ENCODE data around the gene KRCC1. TPM values are rescaled to one million over a fixed set of nuclear protein-coding genes. Genes with fewer than 3 reads are reported as not detected.

The KRCC1 gene
- total and polyA plus RNA-seq, 12 donors, result 18.5 to 27.0 (median 22.0) TPM

DNA sequence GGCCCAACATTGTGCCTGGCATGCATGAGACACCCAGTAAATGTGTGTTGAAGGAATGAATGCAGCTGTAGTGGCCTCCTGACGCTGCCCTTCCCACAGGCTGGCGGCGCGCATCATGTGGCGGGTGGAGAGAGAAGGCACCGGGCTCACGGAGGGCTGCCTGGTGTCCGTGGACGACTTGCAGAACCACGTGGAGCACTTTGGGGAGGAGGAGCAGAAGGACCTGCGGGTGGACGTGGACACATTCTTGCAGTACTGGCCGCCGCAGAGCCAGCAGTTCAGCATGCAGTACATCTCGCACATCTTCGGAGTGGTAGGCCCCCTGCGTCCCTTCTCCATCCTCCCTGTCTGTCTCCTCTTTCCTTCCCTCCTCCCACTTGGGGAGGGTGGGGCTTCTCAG lies 32.2 kb upstream of the KRCC1 start:
- intact Hi-C loops (cut with DNase I), result no loop called here
- no peak overlapping the region for H3K27ac ChIP-seq
- TF ChIP-seq, protein P1, sequence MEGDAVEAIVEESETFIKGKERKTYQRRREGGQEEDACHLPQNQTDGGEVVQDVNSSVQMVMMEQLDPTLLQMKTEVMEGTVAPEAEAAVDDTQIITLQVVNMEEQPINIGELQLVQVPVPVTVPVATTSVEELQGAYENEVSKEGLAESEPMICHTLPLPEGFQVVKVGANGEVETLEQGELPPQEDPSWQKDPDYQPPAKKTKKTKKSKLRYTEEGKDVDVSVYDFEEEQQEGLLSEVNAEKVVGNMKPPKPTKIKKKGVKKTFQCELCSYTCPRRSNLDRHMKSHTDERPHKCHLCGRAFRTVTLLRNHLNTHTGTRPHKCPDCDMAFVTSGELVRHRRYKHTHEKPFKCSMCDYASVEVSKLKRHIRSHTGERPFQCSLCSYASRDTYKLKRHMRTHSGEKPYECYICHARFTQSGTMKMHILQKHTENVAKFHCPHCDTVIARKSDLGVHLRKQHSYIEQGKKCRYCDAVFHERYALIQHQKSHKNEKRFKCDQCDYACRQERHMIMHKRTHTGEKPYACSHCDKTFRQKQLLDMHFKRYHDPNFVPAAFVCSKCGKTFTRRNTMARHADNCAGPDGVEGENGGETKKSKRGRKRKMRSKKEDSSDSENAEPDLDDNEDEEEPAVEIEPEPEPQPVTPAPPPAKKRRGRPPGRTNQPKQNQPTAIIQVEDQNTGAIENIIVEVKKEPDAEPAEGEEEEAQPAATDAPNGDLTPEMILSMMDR (IDR thresholded peaks at IDR 0.05), result no peak
- no peak for ATAC-seq
- H3K27me3 ChIP-seq, result no peaks in the 10 kb centered on the region
- WGBS, 2 donors, result 70 to 78% methylated on average over 17 of the region's 17 CpGs
- H3K4me1 ChIP-seq, result peaks cover 0 to 21% (median 4%) of the 10 kb centered on the region in 9 donors
- no peaks in the 10 kb centered on the region for H3K9me3 ChIP-seq
- no peak for DNase-seq
- no peak overlapping the region for H3K4me3 ChIP-seq
- H3K36me3 ChIP-seq, result peaks cover 0 to 47% (median 0%) of the 10 kb centered on the region in 9 donors

GRCh38 chr2:88087073-88087472 lies 31.5 kb upstream of the KRCC1 start:
- Histone ChIP-seq H3K4me1 (peaks cover 0 to 28% (median 7%) of the 10 kb centered on the region in 9 donors), H3K4me3 (no peak overlapping the region), H3K27ac (no peak overlapping the region), H3K36me3 (peaks cover 0 to 42% (median 0%) of the 10 kb centered on the region in 9 donors), H3K9me3 (no peaks in the 10 kb centered on the region), H3K27me3 (no peaks in the 10 kb centered on the region)
- TF ChIP-seq, protein P1 (IDR thresholded peaks at IDR 0.05), result no peak
- no peak for ATAC-seq
- intact Hi-C loops (cut with DNase I), result no loop called here
- 86 to 90% methylated on average over 2 of the region's 2 CpGs for WGBS, 2 donors
- DNase-seq, result no peak

GRCh38 chr2:88086401-88086800 lies 30.8 kb upstream of the KRCC1 start:
- intact Hi-C loops (cut with DNase I), result no loop called here
- ATAC-seq, result no peak
- H3K4me1 ChIP-seq, result peaks cover 0 to 33% (median 14%) of the 10 kb centered on the region in 9 donors
- H3K27me3 ChIP-seq, result no peaks in the 10 kb centered on the region
- TF ChIP-seq, protein P1 (IDR thresholded peaks at IDR 0.05), result no peak
- no peak overlapping the region for H3K4me3 ChIP-seq
- peaks cover 0 to 35% (median 0%) of the 10 kb centered on the region in 9 donors for H3K36me3 ChIP-seq
- WGBS, 2 donors, result 51 to 53% methylated on average over 9 of the region's 9 CpGs
- H3K27ac ChIP-seq, result no peak overlapping the region
- no peak for DNase-seq
- H3K9me3 ChIP-seq, result no peaks in the 10 kb centered on the region

GRCh38 chr2:88085602-88086001 lies 30.0 kb upstream of the KRCC1 start:
- H3K4me3 ChIP-seq, result no peak overlapping the region
- no peak for DNase-seq
- TF ChIP-seq, protein P1 (IDR thresholded peaks at IDR 0.05), result no peak
- H3K36me3 ChIP-seq, result peaks cover 0 to 28% (median 0%) of the 10 kb centered on the region in 9 donors
- intact Hi-C loops (cut with DNase I), result no loop called here
- 62% methylated on average over 5 of the region's 5 CpGs for WGBS, 2 donors
- H3K4me1 ChIP-seq, result peaks cover 0 to 31% (median 17%) of the 10 kb centered on the region in 9 donors
- H3K27ac ChIP-seq, result no peak overlapping the region
- no peaks in the 10 kb centered on the region for H3K9me3 ChIP-seq
- no peaks in the 10 kb centered on the region for H3K27me3 ChIP-seq
- no peak for ATAC-seq
